H1 (cell line): ENCODE measurements around the gene SPATS2. TPM values are rescaled to one million over a fixed set of nuclear protein-coding genes. Genes with fewer than 3 reads are reported as not detected.

ENCODE experiments used
- CTCF ChIA-PET: fragments of 300-600 bp; sonication (Branson Sonifier 250); formaldehyde crosslinking; loops from one replicate; lab custom pipeline; 2021; ENCODE audit not compliant: partially characterized antibody; lab: Charles Lee
- POLR2A ChIA-PET: fragments of 300-600 bp; sonication (Branson Sonifier 250); formaldehyde crosslinking; loops from one replicate; lab custom pipeline; 2021; ENCODE audit warnings: inconsistent platforms; ENCODE audit not compliant: partially characterized antibody; lab: Charles Lee
- DNase-seq, 2 experiments: peaks; one replicate each; pipeline versions ENCODE4 v3.0.0 to v3.0.0-alpha.2; 2010 to 2022; ENCODE audit warnings: low spot score in 2 of 2, low read depth in 1 of 2, mixed read lengths in 1 of 2
- FAIRE-seq: peaks from 2 replicates; lab custom pipeline; 2011; peaks lifted over from hg19 to GRCh38; lab: Jason Lieb, UNC
- H2AFZ ChIP-seq: 2 replicates; pipeline ENCODE4 v1.8.1; 2012; ENCODE audit warnings: low read length, inconsistent platforms
- H2AK5ac ChIP-seq: 2 replicates; pipeline ENCODE4 v1.6.1; 2013; ENCODE audit warnings: low read depth, low read length
- H2BK120ac ChIP-seq: replicated peaks from 2 replicates; pipeline ENCODE3; 2013; ENCODE audit warnings: low read depth, low read length, inconsistent platforms
- H2BK12ac ChIP-seq: 2 replicates; pipeline ENCODE4 v1.6.1; 2013; ENCODE audit warnings: low read depth, low read length
- H2BK15ac ChIP-seq: 2 replicates; pipeline ENCODE4 v1.6.1; 2013; ENCODE audit warnings: low read length
- H2BK20ac ChIP-seq: 2 replicates; pipeline ENCODE4 v1.6.1; 2013; ENCODE audit warnings: low read length
- H2BK5ac ChIP-seq: 2 replicates; pipeline ENCODE4 v1.6.1; 2013; ENCODE audit warnings: low read depth, low read length
- H3K14ac ChIP-seq: 2 replicates; pipeline ENCODE4 v1.6.1; 2013; ENCODE audit warnings: inconsistent platforms; ENCODE audit not compliant: insufficient read length
- H3K18ac ChIP-seq: 2 replicates; pipeline ENCODE4 v1.6.1; 2013; ENCODE audit warnings: low read length; ENCODE audit errors: extremely low read depth
- H3K23ac ChIP-seq: 2 replicates; pipeline ENCODE4 v1.6.1; 2013; ENCODE audit warnings: inconsistent platforms; ENCODE audit not compliant: insufficient read length
- H3K23me2 ChIP-seq: 2 replicates; pipeline ENCODE4 v1.6.1; 2013; ENCODE audit warnings: low read depth, low read length
- H3K27ac ChIP-seq: 2 replicates; pipeline ENCODE4 v1.6.1; 2011; ENCODE audit warnings: low read depth, low read length, inconsistent platforms
- H3K27me3 ChIP-seq, 4 experiments: replicated peaks in 1 of 4; 1 replicate in 1 of 4; 2 replicates in 3 of 4; pipeline versions ENCODE4 v1.6.1 to v1.8.1; 2011 to 2013; ENCODE audit warnings: low read length in 3 of 4, mild to moderate bottlenecking in 3 of 4, inconsistent platforms in 2 of 4, mixed read lengths in 2 of 4, moderate library complexity in 1 of 4; ENCODE audit not compliant: control insufficient read depth in 3 of 4, insufficient read depth in 3 of 4; ENCODE audit errors: extremely low read depth in 1 of 4
- H3K36me3 ChIP-seq, 4 experiments: 2 replicates each; pipeline versions ENCODE4 v1.6.1 to v1.8.1; 2011 to 2013; ENCODE audit warnings: mild to moderate bottlenecking in 4 of 4, low read length in 3 of 4, moderate library complexity in 2 of 4, control low read depth in 1 of 4, inconsistent platforms in 1 of 4; ENCODE audit not compliant: insufficient read depth in 4 of 4, control insufficient read depth in 2 of 4
- H3K4ac ChIP-seq: replicated peaks from 2 replicates; pipeline ENCODE3; 2013; ENCODE audit warnings: low read length, low read depth, mixed read lengths, inconsistent platforms; ENCODE audit not compliant: insufficient read length
- H3K4me1 ChIP-seq, 4 experiments: replicated peaks in 1 of 4; 1 replicate in 1 of 4; 2 replicates in 3 of 4; pipeline versions ENCODE4 v1.6.1 to v1.8.1; 2011 to 2013; ENCODE audit warnings: low read length in 3 of 4, inconsistent platforms in 2 of 4, mixed read lengths in 1 of 4; ENCODE audit not compliant: insufficient read depth in 4 of 4, control insufficient read depth in 3 of 4
- H3K4me2 ChIP-seq, 2 experiments: 2 replicates each; pipeline versions ENCODE4 v1.6.1 to v1.8.1; 2011 to 2013; ENCODE audit warnings: low read depth in 2 of 2, low read length in 2 of 2, control low read depth in 1 of 2, inconsistent platforms in 1 of 2, mild to moderate bottlenecking in 1 of 2; ENCODE audit not compliant: insufficient read depth in 1 of 2
- H3K4me3 ChIP-seq, 4 experiments: fragments of 200-600, 300-600 bp in 1 of 4; sonication (generic), shearing (Covaris generic), sonication (Bioruptor Twin) in 1 of 4; 2 replicates each; pipeline versions ENCODE4 v1.5.1 to v1.8.1; 2011 to 2016; ENCODE audit warnings: low read length in 4 of 4, low read depth in 3 of 4, control low read depth in 2 of 4, inconsistent platforms in 2 of 4, mild to moderate bottlenecking in 2 of 4, mixed read lengths in 1 of 4, moderate library complexity in 1 of 4; ENCODE audit not compliant: insufficient read depth in 2 of 4; ENCODE audit errors: extremely low read depth in 1 of 4
- H3K56ac ChIP-seq: replicated peaks from 2 replicates; pipeline ENCODE3; 2013; ENCODE audit warnings: low read depth, mild to moderate bottlenecking, mixed read lengths, low read length, inconsistent platforms; ENCODE audit not compliant: insufficient read length
- H3K79me1 ChIP-seq: 2 replicates; pipeline ENCODE4 v1.6.1; 2013; ENCODE audit warnings: low read depth, low read length, control low read depth
- H3K79me2 ChIP-seq, 2 experiments: 2 replicates each; pipeline versions ENCODE4 v1.6.1 to v1.8.1; 2012 to 2013; ENCODE audit warnings: low read length in 2 of 2, mild to moderate bottlenecking in 2 of 2, inconsistent platforms in 1 of 2; ENCODE audit not compliant: insufficient read depth in 2 of 2, control insufficient read depth in 1 of 2
- H3K9ac ChIP-seq, 4 experiments: replicated peaks in 1 of 4; 1 replicate in 1 of 4; 2 replicates in 3 of 4; pipeline versions ENCODE4 v1.6.1 to v1.8.1; 2011 to 2013; ENCODE audit warnings: low read depth in 3 of 4, low read length in 3 of 4, control low read depth in 2 of 4, mild to moderate bottlenecking in 2 of 4, moderate library complexity in 2 of 4, inconsistent platforms in 1 of 4; ENCODE audit errors: extremely low read depth in 1 of 4
- H3K9me3 ChIP-seq, 2 experiments: 2 replicates each; pipeline versions ENCODE4 v1.6.1 to v1.8.1; 2012 to 2013; ENCODE audit warnings: mild to moderate bottlenecking in 2 of 2, moderate library complexity in 2 of 2, control low read depth in 1 of 2, inconsistent platforms in 1 of 2, low read depth in 1 of 2, low read length in 1 of 2, mixed read lengths in 1 of 2; ENCODE audit not compliant: insufficient read depth in 2 of 2
- H4K20me1 ChIP-seq, 2 experiments: replicated peaks in 1 of 2; 2 replicates each; pipeline versions ENCODE3 to v1.8.1; 2011 to 2013; ENCODE audit warnings: inconsistent platforms in 2 of 2, low read length in 2 of 2, mild to moderate bottlenecking in 1 of 2; ENCODE audit not compliant: insufficient read depth in 2 of 2, control insufficient read depth in 1 of 2
- H4K5ac ChIP-seq: 2 replicates; pipeline ENCODE4 v1.6.1; 2013; ENCODE audit warnings: low read length, low read depth, mixed read lengths, inconsistent platforms; ENCODE audit not compliant: insufficient read length
- H4K8ac ChIP-seq: 2 replicates; pipeline ENCODE4 v1.8.0; 2013; ENCODE audit warnings: mild to moderate bottlenecking, moderate library complexity, low read length, inconsistent platforms; ENCODE audit not compliant: insufficient read depth; ENCODE audit errors: extremely low read depth
- H4K91ac ChIP-seq: replicated peaks from 2 replicates; pipeline ENCODE3; 2013; ENCODE audit warnings: low read length, mixed read lengths, inconsistent platforms; ENCODE audit not compliant: insufficient read length
- PHF8 ChIP-seq: fragments of 200-600 bp; sonication (generic); conservative IDR thresholded peaks from 2 replicates; pipeline ENCODE4 v1.7.1; 2012; ENCODE audit warnings: low read depth, mild to moderate bottlenecking, inconsistent platforms, low read length, moderate library complexity
- WGBS, 2 experiments: shearing (Covaris generic) in 1 of 2; methylation state at CpG; one replicate each; pipeline versions ENCODE4 v1.1.6 to v1.1.7; 2013 to 2015; ENCODE audit warnings: low lambda C conversion rate in 2 of 2, mixed read lengths in 2 of 2, inconsistent platforms in 1 of 2, low coverage in 1 of 2, missing lambda C conversion rate in 1 of 2; ENCODE audit not compliant: insufficient replicate concordance in 2 of 2, insufficient coverage in 1 of 2, insufficient read length in 1 of 2; ENCODE audit errors: extremely low coverage in 1 of 2, missing lambda C conversion rate in 1 of 2; 5-methylcytosine and 5-hydroxymethylcytosine counted together
- polyA plus RNA-seq, 7 experiments: library from polyadenylated mRNA; depleted of rRNA in 3 of 7; stranded (reverse) in 5 of 7; unstranded in 2 of 7; fragments of >200 nt in 5 of 7; fragments of 200-250 nt in 2 of 7; gene quantifications; 1 replicate in 5 of 7; 2 replicates in 1 of 7; 4 replicates in 1 of 7; pipeline versions ENCODE4 v1.2.1 to v1.2.3, GENCODE V29; 2011 to 2013; ENCODE audit warnings: missing spikeins in 2 of 7, mixed read lengths in 2 of 7
- total RNA-seq: library from RNA; stranded (reverse); fragmentation: NEBNext Ultra II Directional; extraction: Animal tissue kit (Norgen Biotek cat#: 25700); gene quantifications from 2 replicates; pipeline ENCODE4 v1.2.1, GENCODE V29; 2021
- TF ChIP-seq, protein P1 (sequence below), 3 experiments: IDR thresholded peaks; 1 replicate in 2 of 3; 2 replicates in 1 of 3; pipeline versions ENCODE4 v1.5.1 to v1.6.1; 2011; ENCODE audit warnings: low read length in 3 of 3, mild to moderate bottlenecking in 3 of 3, inconsistent platforms in 2 of 3, low read depth in 1 of 3, moderate library complexity in 1 of 3; ENCODE audit not compliant: insufficient read depth in 1 of 3; ENCODE audit errors: control extremely low read depth in 1 of 3

SPATS2 gene
- total and polyA plus RNA-seq, 2 of the 8 experiments (the other 6 are each of a cell fraction or from before 2014, with no cell fraction given): 19.2 to 24.5 TPM

DNA sequence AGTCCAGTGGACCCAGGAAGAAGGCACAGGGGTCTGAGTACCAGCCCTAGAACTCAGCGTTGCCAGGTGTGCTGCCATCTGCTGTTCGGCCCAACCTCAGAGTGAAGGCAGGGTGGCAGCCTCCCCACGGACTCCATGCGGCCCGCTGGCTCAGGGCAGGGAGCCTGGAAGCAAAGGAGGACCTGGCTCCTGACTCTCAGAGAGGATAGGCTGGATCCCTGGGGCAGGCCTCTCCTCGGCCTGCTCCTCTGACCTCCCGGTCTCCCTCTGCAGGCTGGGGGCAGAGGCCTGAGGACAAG is 190.6 kb downstream of the SPATS2 start:
- H4K20me1 ChIP-seq: peaks cover 0 to 6% of the 10 kb centered on the region in 2 experiments
- DNase-seq: no peak
- H2BK120ac ChIP-seq: no peak overlapping the region
- no peak overlapping the region for H2AK5ac ChIP-seq
- H2BK12ac ChIP-seq: no peak overlapping the region
- H2AFZ ChIP-seq: no peak overlapping the region
- H3K79me1 ChIP-seq: no peaks in the 10 kb centered on the region
- H3K27ac ChIP-seq: no peak overlapping the region
- H3K4me1 ChIP-seq: no peaks in the 10 kb centered on the region; a peak in 1 of 7 replicates
- 79% methylated on average over 7 of the region's 7 CpGs; no CpG with 5 or more reads in 1 of the 2 experiments for WGBS, 2 experiments
- H3K4me3 ChIP-seq: no peak overlapping the region
- H3K9ac ChIP-seq: no peak overlapping the region
- H3K9me3 ChIP-seq: no peaks in the 10 kb centered on the region
- CTCF ChIA-PET: interaction anchor here (0.6 to 14.0 kb wide), 10 partner anchors 6 to 246 kb away, joined by 3 to 140 read pairs (median 4); partner anchors contain the start of gene MCRS1
- no peak overlapping the region for H2BK20ac ChIP-seq
- H3K27me3 ChIP-seq: no peaks in the 10 kb centered on the region; a peak in 1 of 7 replicates
- no peaks in the 10 kb centered on the region for H3K79me2 ChIP-seq
- H2BK5ac ChIP-seq: no peak overlapping the region
- no peak for FAIRE-seq
- H3K23me2 ChIP-seq: no peaks in the 10 kb centered on the region
- no peak overlapping the region for H4K8ac ChIP-seq
- H3K14ac ChIP-seq: no peak overlapping the region
- H3K4me2 ChIP-seq: no peak overlapping the region
- peaks cover 19 to 48% (median 35%) of the 10 kb centered on the region in 4 experiments; a peak in 7 of 8 replicates for H3K36me3 ChIP-seq
- no peak overlapping the region for H3K56ac ChIP-seq
- no peak overlapping the region for H3K4ac ChIP-seq
- H2BK15ac ChIP-seq: no peak overlapping the region
- H3K18ac ChIP-seq: no peak overlapping the region
- no peak overlapping the region for H4K91ac ChIP-seq
- no peak overlapping the region for H4K5ac ChIP-seq
- POLR2A ChIA-PET: interaction anchor here (1.6 to 3.1 kb wide), 3 partner anchors 9 to 31 kb away, joined by 3 to 12 read pairs (median 11); partner anchors contain the start of gene MCRS1
- no peak overlapping the region for H3K23ac ChIP-seq
- TF ChIP-seq PHF8: no peak
- TF ChIP-seq, protein P1, sequence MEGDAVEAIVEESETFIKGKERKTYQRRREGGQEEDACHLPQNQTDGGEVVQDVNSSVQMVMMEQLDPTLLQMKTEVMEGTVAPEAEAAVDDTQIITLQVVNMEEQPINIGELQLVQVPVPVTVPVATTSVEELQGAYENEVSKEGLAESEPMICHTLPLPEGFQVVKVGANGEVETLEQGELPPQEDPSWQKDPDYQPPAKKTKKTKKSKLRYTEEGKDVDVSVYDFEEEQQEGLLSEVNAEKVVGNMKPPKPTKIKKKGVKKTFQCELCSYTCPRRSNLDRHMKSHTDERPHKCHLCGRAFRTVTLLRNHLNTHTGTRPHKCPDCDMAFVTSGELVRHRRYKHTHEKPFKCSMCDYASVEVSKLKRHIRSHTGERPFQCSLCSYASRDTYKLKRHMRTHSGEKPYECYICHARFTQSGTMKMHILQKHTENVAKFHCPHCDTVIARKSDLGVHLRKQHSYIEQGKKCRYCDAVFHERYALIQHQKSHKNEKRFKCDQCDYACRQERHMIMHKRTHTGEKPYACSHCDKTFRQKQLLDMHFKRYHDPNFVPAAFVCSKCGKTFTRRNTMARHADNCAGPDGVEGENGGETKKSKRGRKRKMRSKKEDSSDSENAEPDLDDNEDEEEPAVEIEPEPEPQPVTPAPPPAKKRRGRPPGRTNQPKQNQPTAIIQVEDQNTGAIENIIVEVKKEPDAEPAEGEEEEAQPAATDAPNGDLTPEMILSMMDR (IDR thresholded peaks at IDR 0.05; ENCODE audit: control extremely low read depth in 1 of 3, insufficient read depth in 1 of 3, low read depth in 1 of 3, low read length in 3 of 3): peak in 2 of 3 experiments; percentile 6 to 11; a peak in 1 of 4 replicates
- TF ChIP-seq, all 59 proteins: peak for 1
